OCI-LY3 (cell line): ENCODE results near the gene USP50.

Experiments used
- EZH2phosphoT487 ChIP-seq: fragments of 200-600 bp; shearing (Covaris generic); IDR thresholded peaks from 2 replicates; pipeline ENCODE4 v1.6.1; 2018; ENCODE audit warnings: antibody characterized with exemption, mixed run types, low read depth
- TF ChIP-seq, protein P1 (sequence below): fragments of 200-600, 300-600 bp; sonication (generic); IDR thresholded peaks from 2 replicates; pipeline ENCODE4 v1.5.1; 2014; ENCODE audit warnings: antibody characterized with exemption, low read length, low read depth

DNA sequence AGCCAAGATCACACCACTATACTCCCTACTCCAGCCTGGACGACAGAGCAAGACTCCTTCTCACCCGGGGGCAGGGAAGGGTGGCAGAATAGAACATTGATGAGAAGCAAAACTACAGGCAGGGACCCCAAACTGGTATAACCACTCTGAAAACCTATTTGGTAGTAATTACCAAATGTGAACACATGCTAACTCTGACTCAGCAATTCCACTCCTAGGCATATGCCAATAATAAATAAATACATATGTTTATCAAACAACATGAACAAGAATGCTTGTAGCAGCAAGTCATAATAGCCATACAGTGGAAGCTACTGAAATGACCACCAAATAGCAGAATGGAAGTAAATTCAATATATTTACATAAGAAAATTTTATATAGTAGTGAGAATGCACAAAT, 31.0 kb upstream of the USP50 start:
- TF ChIP-seq, protein P1, sequence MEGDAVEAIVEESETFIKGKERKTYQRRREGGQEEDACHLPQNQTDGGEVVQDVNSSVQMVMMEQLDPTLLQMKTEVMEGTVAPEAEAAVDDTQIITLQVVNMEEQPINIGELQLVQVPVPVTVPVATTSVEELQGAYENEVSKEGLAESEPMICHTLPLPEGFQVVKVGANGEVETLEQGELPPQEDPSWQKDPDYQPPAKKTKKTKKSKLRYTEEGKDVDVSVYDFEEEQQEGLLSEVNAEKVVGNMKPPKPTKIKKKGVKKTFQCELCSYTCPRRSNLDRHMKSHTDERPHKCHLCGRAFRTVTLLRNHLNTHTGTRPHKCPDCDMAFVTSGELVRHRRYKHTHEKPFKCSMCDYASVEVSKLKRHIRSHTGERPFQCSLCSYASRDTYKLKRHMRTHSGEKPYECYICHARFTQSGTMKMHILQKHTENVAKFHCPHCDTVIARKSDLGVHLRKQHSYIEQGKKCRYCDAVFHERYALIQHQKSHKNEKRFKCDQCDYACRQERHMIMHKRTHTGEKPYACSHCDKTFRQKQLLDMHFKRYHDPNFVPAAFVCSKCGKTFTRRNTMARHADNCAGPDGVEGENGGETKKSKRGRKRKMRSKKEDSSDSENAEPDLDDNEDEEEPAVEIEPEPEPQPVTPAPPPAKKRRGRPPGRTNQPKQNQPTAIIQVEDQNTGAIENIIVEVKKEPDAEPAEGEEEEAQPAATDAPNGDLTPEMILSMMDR: no peak
- TF ChIP-seq EZH2phosphoT487: no peak
